H1 (cell line): ENCODE results near the gene C2orf66. TPM values are rescaled to one million over a fixed set of nuclear protein-coding genes. Genes with fewer than 3 reads are reported as not detected.

Experiments used
- CTCF ChIA-PET: fragments of 300-600 bp; sonication (Branson Sonifier 250); formaldehyde crosslinking; loops from one replicate; lab custom pipeline; 2021; ENCODE audit not compliant: partially characterized antibody; lab: Charles Lee
- POLR2A ChIA-PET: fragments of 300-600 bp; sonication (Branson Sonifier 250); formaldehyde crosslinking; loops from one replicate; lab custom pipeline; 2021; ENCODE audit warnings: inconsistent platforms; ENCODE audit not compliant: partially characterized antibody; lab: Charles Lee
- DNase-seq, 2 experiments: peaks; one replicate each; pipeline versions ENCODE4 v3.0.0 to v3.0.0-alpha.2; 2010 to 2022; ENCODE audit warnings: low spot score in 2 of 2, low read depth in 1 of 2, mixed read lengths in 1 of 2
- FAIRE-seq: peaks from 2 replicates; lab custom pipeline; 2011; peaks lifted over from hg19 to GRCh38; lab: Jason Lieb, UNC
- H2AFZ ChIP-seq: 2 replicates; pipeline ENCODE4 v1.8.1; 2012; ENCODE audit warnings: low read length, inconsistent platforms
- H2AK5ac ChIP-seq: 2 replicates; pipeline ENCODE4 v1.6.1; 2013; ENCODE audit warnings: low read depth, low read length
- H2BK120ac ChIP-seq: replicated peaks from 2 replicates; pipeline ENCODE3; 2013; ENCODE audit warnings: low read depth, low read length, inconsistent platforms
- H2BK12ac ChIP-seq: 2 replicates; pipeline ENCODE4 v1.6.1; 2013; ENCODE audit warnings: low read depth, low read length
- H2BK15ac ChIP-seq: 2 replicates; pipeline ENCODE4 v1.6.1; 2013; ENCODE audit warnings: low read length
- H2BK20ac ChIP-seq: 2 replicates; pipeline ENCODE4 v1.6.1; 2013; ENCODE audit warnings: low read length
- H2BK5ac ChIP-seq: 2 replicates; pipeline ENCODE4 v1.6.1; 2013; ENCODE audit warnings: low read depth, low read length
- H3K14ac ChIP-seq: 2 replicates; pipeline ENCODE4 v1.6.1; 2013; ENCODE audit warnings: inconsistent platforms; ENCODE audit not compliant: insufficient read length
- H3K18ac ChIP-seq: 2 replicates; pipeline ENCODE4 v1.6.1; 2013; ENCODE audit warnings: low read length; ENCODE audit errors: extremely low read depth
- H3K23ac ChIP-seq: 2 replicates; pipeline ENCODE4 v1.6.1; 2013; ENCODE audit warnings: inconsistent platforms; ENCODE audit not compliant: insufficient read length
- H3K23me2 ChIP-seq: 2 replicates; pipeline ENCODE4 v1.6.1; 2013; ENCODE audit warnings: low read depth, low read length
- H3K27ac ChIP-seq: 2 replicates; pipeline ENCODE4 v1.6.1; 2011; ENCODE audit warnings: low read depth, low read length, inconsistent platforms
- H3K27me3 ChIP-seq, 4 experiments: replicated peaks in 1 of 4; 1 replicate in 1 of 4; 2 replicates in 3 of 4; pipeline versions ENCODE4 v1.6.1 to v1.8.1; 2011 to 2013; ENCODE audit warnings: low read length in 3 of 4, mild to moderate bottlenecking in 3 of 4, inconsistent platforms in 2 of 4, mixed read lengths in 2 of 4, moderate library complexity in 1 of 4; ENCODE audit not compliant: control insufficient read depth in 3 of 4, insufficient read depth in 3 of 4; ENCODE audit errors: extremely low read depth in 1 of 4
- H3K36me3 ChIP-seq, 4 experiments: 2 replicates each; pipeline versions ENCODE4 v1.6.1 to v1.8.1; 2011 to 2013; ENCODE audit warnings: mild to moderate bottlenecking in 4 of 4, low read length in 3 of 4, moderate library complexity in 2 of 4, control low read depth in 1 of 4, inconsistent platforms in 1 of 4; ENCODE audit not compliant: insufficient read depth in 4 of 4, control insufficient read depth in 2 of 4
- H3K4ac ChIP-seq: replicated peaks from 2 replicates; pipeline ENCODE3; 2013; ENCODE audit warnings: low read length, low read depth, mixed read lengths, inconsistent platforms; ENCODE audit not compliant: insufficient read length
- H3K4me1 ChIP-seq, 4 experiments: replicated peaks in 1 of 4; 1 replicate in 1 of 4; 2 replicates in 3 of 4; pipeline versions ENCODE4 v1.6.1 to v1.8.1; 2011 to 2013; ENCODE audit warnings: low read length in 3 of 4, inconsistent platforms in 2 of 4, mixed read lengths in 1 of 4; ENCODE audit not compliant: insufficient read depth in 4 of 4, control insufficient read depth in 3 of 4
- H3K4me2 ChIP-seq, 2 experiments: 2 replicates each; pipeline versions ENCODE4 v1.6.1 to v1.8.1; 2011 to 2013; ENCODE audit warnings: low read depth in 2 of 2, low read length in 2 of 2, control low read depth in 1 of 2, inconsistent platforms in 1 of 2, mild to moderate bottlenecking in 1 of 2; ENCODE audit not compliant: insufficient read depth in 1 of 2
- H3K4me3 ChIP-seq, 4 experiments: fragments of 200-600, 300-600 bp in 1 of 4; sonication (generic), shearing (Covaris generic), sonication (Bioruptor Twin) in 1 of 4; 2 replicates each; pipeline versions ENCODE4 v1.5.1 to v1.8.1; 2011 to 2016; ENCODE audit warnings: low read length in 4 of 4, low read depth in 3 of 4, control low read depth in 2 of 4, inconsistent platforms in 2 of 4, mild to moderate bottlenecking in 2 of 4, mixed read lengths in 1 of 4, moderate library complexity in 1 of 4; ENCODE audit not compliant: insufficient read depth in 2 of 4; ENCODE audit errors: extremely low read depth in 1 of 4
- H3K56ac ChIP-seq: replicated peaks from 2 replicates; pipeline ENCODE3; 2013; ENCODE audit warnings: low read depth, mild to moderate bottlenecking, mixed read lengths, low read length, inconsistent platforms; ENCODE audit not compliant: insufficient read length
- H3K79me1 ChIP-seq: 2 replicates; pipeline ENCODE4 v1.6.1; 2013; ENCODE audit warnings: low read depth, low read length, control low read depth
- H3K79me2 ChIP-seq, 2 experiments: 2 replicates each; pipeline versions ENCODE4 v1.6.1 to v1.8.1; 2012 to 2013; ENCODE audit warnings: low read length in 2 of 2, mild to moderate bottlenecking in 2 of 2, inconsistent platforms in 1 of 2; ENCODE audit not compliant: insufficient read depth in 2 of 2, control insufficient read depth in 1 of 2
- H3K9ac ChIP-seq, 4 experiments: replicated peaks in 1 of 4; 1 replicate in 1 of 4; 2 replicates in 3 of 4; pipeline versions ENCODE4 v1.6.1 to v1.8.1; 2011 to 2013; ENCODE audit warnings: low read depth in 3 of 4, low read length in 3 of 4, control low read depth in 2 of 4, mild to moderate bottlenecking in 2 of 4, moderate library complexity in 2 of 4, inconsistent platforms in 1 of 4; ENCODE audit errors: extremely low read depth in 1 of 4
- H3K9me3 ChIP-seq, 2 experiments: 2 replicates each; pipeline versions ENCODE4 v1.6.1 to v1.8.1; 2012 to 2013; ENCODE audit warnings: mild to moderate bottlenecking in 2 of 2, moderate library complexity in 2 of 2, control low read depth in 1 of 2, inconsistent platforms in 1 of 2, low read depth in 1 of 2, low read length in 1 of 2, mixed read lengths in 1 of 2; ENCODE audit not compliant: insufficient read depth in 2 of 2
- H4K20me1 ChIP-seq, 2 experiments: replicated peaks in 1 of 2; 2 replicates each; pipeline versions ENCODE3 to v1.8.1; 2011 to 2013; ENCODE audit warnings: inconsistent platforms in 2 of 2, low read length in 2 of 2, mild to moderate bottlenecking in 1 of 2; ENCODE audit not compliant: insufficient read depth in 2 of 2, control insufficient read depth in 1 of 2
- H4K5ac ChIP-seq: 2 replicates; pipeline ENCODE4 v1.6.1; 2013; ENCODE audit warnings: low read length, low read depth, mixed read lengths, inconsistent platforms; ENCODE audit not compliant: insufficient read length
- H4K8ac ChIP-seq: 2 replicates; pipeline ENCODE4 v1.8.0; 2013; ENCODE audit warnings: mild to moderate bottlenecking, moderate library complexity, low read length, inconsistent platforms; ENCODE audit not compliant: insufficient read depth; ENCODE audit errors: extremely low read depth
- H4K91ac ChIP-seq: replicated peaks from 2 replicates; pipeline ENCODE3; 2013; ENCODE audit warnings: low read length, mixed read lengths, inconsistent platforms; ENCODE audit not compliant: insufficient read length
- CBX5 ChIP-seq: fragments of 300-800, 300-1000 bp; sonication (generic); IDR thresholded peaks from 2 replicates; pipeline ENCODE4 v1.7.1; 2016; ENCODE audit warnings: antibody characterized with exemption, low read length, low read depth
- CTBP2 ChIP-seq: IDR thresholded peaks from 2 replicates; pipeline ENCODE4 v1.7.0; 2011; ENCODE audit warnings: borderline replicate concordance, mild to moderate bottlenecking, moderate library complexity, mixed read lengths, low read length; ENCODE audit not compliant: insufficient read depth, insufficient read length
- EGR1 ChIP-seq: IDR thresholded peaks from 2 replicates; pipeline ENCODE4 v1.6.1; 2011; ENCODE audit warnings: low read depth, low read length, borderline replicate concordance
- EP300 ChIP-seq, 2 experiments: IDR thresholded peaks; 1 replicate in 1 of 2; 2 replicates in 1 of 2; pipeline ENCODE4 v1.6.1; 2011 to 2012; ENCODE audit warnings: low read depth in 2 of 2, low read length in 2 of 2, mild to moderate bottlenecking in 2 of 2, borderline replicate concordance in 1 of 2, inconsistent platforms in 1 of 2, moderate library complexity in 1 of 2
- FOSL1 ChIP-seq: IDR thresholded peaks from 2 replicates; pipeline ENCODE4 v1.6.1; 2011; ENCODE audit warnings: mild to moderate bottlenecking, low read depth, low read length, moderate library complexity; ENCODE audit not compliant: insufficient read depth
- GABPA ChIP-seq: IDR thresholded peaks from 2 replicates; pipeline ENCODE4 v1.6.1; 2011; ENCODE audit warnings: mild to moderate bottlenecking, low read length, moderate library complexity, borderline replicate concordance; ENCODE audit not compliant: insufficient read depth
- HDAC6 ChIP-seq: IDR thresholded peaks from one replicate; pipeline ENCODE4 v1.7.1; 2012; ENCODE audit warnings: low read depth, mild to moderate bottlenecking, inconsistent platforms, low read length, moderate library complexity
- MAX ChIP-seq: IDR thresholded peaks from 2 replicates; pipeline ENCODE4 v1.6.1; 2012; ENCODE audit warnings: inconsistent platforms
- NRF1 ChIP-seq: IDR thresholded peaks from 2 replicates; pipeline ENCODE4 v1.6.1; 2011; ENCODE audit warnings: mild to moderate bottlenecking, low read depth, low read length, improper control_type of control experiment
- SIN3A ChIP-seq, 2 experiments: IDR thresholded peaks in 1 of 2; conservative IDR thresholded peaks in 1 of 2; 2 replicates each; pipeline ENCODE4 v1.6.1; 2011 to 2012; ENCODE audit warnings: low read length in 2 of 2, improper control_type of control experiment in 1 of 2, low read depth in 1 of 2, mild to moderate bottlenecking in 1 of 2
- SRF ChIP-seq: IDR thresholded peaks from 2 replicates; pipeline ENCODE4 v1.6.1; 2011; ENCODE audit warnings: mild to moderate bottlenecking, low read depth, low read length, moderate library complexity
- SUZ12 ChIP-seq: fragments of 200-600 bp; sonication (generic); IDR thresholded peaks from 2 replicates; pipeline ENCODE4 v1.6.1; 2012; ENCODE audit warnings: mild to moderate bottlenecking, inconsistent platforms, low read length, moderate library complexity, mixed read lengths
- TCF12 ChIP-seq: IDR thresholded peaks from 2 replicates; pipeline ENCODE4 v1.6.1; 2011; ENCODE audit warnings: low read depth, mild to moderate bottlenecking, low read length
- ZNF274 ChIP-seq: IDR thresholded peaks from 2 replicates; pipeline ENCODE4 v1.7.0; 2012; ENCODE audit warnings: low read length, borderline replicate concordance; ENCODE audit errors: extremely low read depth
- WGBS, 2 experiments: shearing (Covaris generic) in 1 of 2; methylation state at CpG; one replicate each; pipeline versions ENCODE4 v1.1.6 to v1.1.7; 2013 to 2015; ENCODE audit warnings: low lambda C conversion rate in 2 of 2, mixed read lengths in 2 of 2, inconsistent platforms in 1 of 2, low coverage in 1 of 2, missing lambda C conversion rate in 1 of 2; ENCODE audit not compliant: insufficient replicate concordance in 2 of 2, insufficient coverage in 1 of 2, insufficient read length in 1 of 2; ENCODE audit errors: extremely low coverage in 1 of 2, missing lambda C conversion rate in 1 of 2; 5-methylcytosine and 5-hydroxymethylcytosine counted together
- polyA plus RNA-seq, 7 experiments: library from polyadenylated mRNA; depleted of rRNA in 3 of 7; stranded (reverse) in 5 of 7; unstranded in 2 of 7; fragments of >200 nt in 5 of 7; fragments of 200-250 nt in 2 of 7; gene quantifications; 1 replicate in 5 of 7; 2 replicates in 1 of 7; 4 replicates in 1 of 7; pipeline versions ENCODE4 v1.2.1 to v1.2.3, GENCODE V29; 2011 to 2013; ENCODE audit warnings: missing spikeins in 2 of 7, mixed read lengths in 2 of 7
- total RNA-seq: library from RNA; stranded (reverse); fragmentation: NEBNext Ultra II Directional; extraction: Animal tissue kit (Norgen Biotek cat#: 25700); gene quantifications from 2 replicates; pipeline ENCODE4 v1.2.1, GENCODE V29; 2021

C2orf66 gene
- total and polyA plus RNA-seq, 2 of the 8 experiments (the other 6 are each of a cell fraction or from before 2014, with no cell fraction given) = not detected

GRCh38 chr2:196839574-196839973 is 30.4 kb upstream of the C2orf66 start:
- Histone ChIP-seq H3K27me3 (no peaks in the 10 kb centered on the region), H3K4me2 (no peak overlapping the region), H2AK5ac (no peak overlapping the region), H2BK12ac (no peak overlapping the region), H3K9me3 (no peaks in the 10 kb centered on the region), H4K91ac (no peak overlapping the region), H3K18ac (no peak overlapping the region), H3K79me1 (no peaks in the 10 kb centered on the region), H3K9ac (no peak overlapping the region), H3K4me3 (no peak overlapping the region), H3K4me1 (no peaks in the 10 kb centered on the region), H3K56ac (no peak overlapping the region), H4K8ac (no peak overlapping the region), H2BK15ac (no peak overlapping the region), H3K4ac (no peak overlapping the region), H2BK5ac (no peak overlapping the region), H4K20me1 (no peaks in the 10 kb centered on the region), H3K14ac (no peak overlapping the region), H2BK20ac (no peak overlapping the region), H3K23ac (no peak overlapping the region), H4K5ac (no peak overlapping the region), H3K23me2 (no peaks in the 10 kb centered on the region), H3K27ac (no peak overlapping the region), H2BK120ac (no peak overlapping the region), H3K79me2 (no peaks in the 10 kb centered on the region), H2AFZ (no peak overlapping the region), H3K36me3 (peaks cover 0 to 54% (median 4%) of the 10 kb centered on the region in 4 experiments; a peak in 6 of 8 replicates)
- CTCF ChIA-PET = no interaction called here
- POLR2A ChIA-PET = no interaction called here
- DNase-seq (no peak), FAIRE-seq (no peak)
- 89% methylated on average over 2 of the region's 2 CpGs; no CpG with 5 or more reads in 1 of the 2 experiments for WGBS, 2 experiments
- no peak for TF ChIP-seq CTBP2
- no peak for TF ChIP-seq EGR1
- TF ChIP-seq SRF = no peak
- TF ChIP-seq NRF1 = no peak
- no peak for TF ChIP-seq HDAC6
- TF ChIP-seq GABPA = no peak
- no peak for TF ChIP-seq MAX
- no peak for TF ChIP-seq CBX5
- TF ChIP-seq EP300 (IDR thresholded peaks at IDR 0.05; ENCODE audit: borderline replicate concordance in 1 of 2, low read depth in 2 of 2, low read length in 2 of 2) = no peak
- TF ChIP-seq ZNF274 = no peak
- no peak for TF ChIP-seq FOSL1
- no peak for TF ChIP-seq TCF12
- TF ChIP-seq SUZ12 = no peak
- TF ChIP-seq SIN3A (conservative IDR thresholded peaks at IDR 0.05 in 1 of 2, IDR thresholded peaks at IDR 0.05 in 1 of 2; ENCODE audit: low read depth in 1 of 2, low read length in 2 of 2) = no peak
